DND-41 (cell line): ENCODE results near the gene HDAC4.

Source experiments
- ATAC-seq: fragments of 200-7000 bp; cut with Tn5 transposase; 3 replicates; pipeline ENCODE4 v1.9.1; 2021; ENCODE audit warnings: low read depth; ENCODE audit not compliant: insufficient read depth
- DNase-seq: peaks from one replicate; pipeline ENCODE4 v3.0.0-alpha.2; 2020
- H2AFZ ChIP-seq: 2 replicates; pipeline ENCODE4 v1.6.0; 2012; ENCODE audit warnings: low read depth, low read length
- H3K27ac ChIP-seq: 2 replicates; pipeline ENCODE4 v1.5.1; 2012; ENCODE audit warnings: low read length, inconsistent platforms
- H3K27me3 ChIP-seq: fragments of 200-600 bp; sonication (generic); 2 replicates; pipeline ENCODE4 v1.6.0; 2012; ENCODE audit warnings: low read length, mild to moderate bottlenecking, inconsistent platforms; ENCODE audit not compliant: insufficient read depth, poor library complexity
- H3K36me3 ChIP-seq: 2 replicates; pipeline ENCODE4 v1.5.1; 2012; ENCODE audit warnings: low read length, inconsistent platforms; ENCODE audit not compliant: insufficient read depth
- H3K4me1 ChIP-seq: 2 replicates; pipeline ENCODE4 v1.5.1; 2012; ENCODE audit warnings: mild to moderate bottlenecking, low read length; ENCODE audit not compliant: insufficient read depth
- H3K4me2 ChIP-seq: 2 replicates; pipeline ENCODE4 v1.6.0; 2012; ENCODE audit warnings: mild to moderate bottlenecking, moderate library complexity, low read length, inconsistent platforms; ENCODE audit not compliant: insufficient read depth
- H3K4me3 ChIP-seq, 2 experiments: fragments of 200-600 bp in 1 of 2; shearing (Covaris generic) in 1 of 2; 2 replicates each; pipeline ENCODE4 v1.5.1; 2012 to 2016; ENCODE audit warnings: inconsistent platforms in 2 of 2, low read length in 2 of 2, mild to moderate bottlenecking in 2 of 2, low read depth in 1 of 2, moderate library complexity in 1 of 2
- H3K79me2 ChIP-seq: 2 replicates; pipeline ENCODE4 v1.6.0; 2012; ENCODE audit warnings: low read length, inconsistent platforms; ENCODE audit not compliant: insufficient read depth
- H3K9ac ChIP-seq: 2 replicates; pipeline ENCODE4 v1.6.0; 2012; ENCODE audit warnings: low read depth, mild to moderate bottlenecking, inconsistent platforms, low read length, moderate library complexity
- H3K9me3 ChIP-seq: 2 replicates; pipeline ENCODE4 v1.5.1; 2012; ENCODE audit warnings: low read length, moderate library complexity, mild to moderate bottlenecking, inconsistent platforms; ENCODE audit not compliant: insufficient read depth, severe bottlenecking
- H4K20me1 ChIP-seq: 2 replicates; pipeline ENCODE4 v1.6.0; 2012; ENCODE audit warnings: low read length; ENCODE audit not compliant: insufficient read depth
- EZH2 ChIP-seq: IDR thresholded peaks from 3 replicates; pipeline ENCODE4 v1.6.1; 2012; ENCODE audit warnings: borderline replicate concordance, low read depth, mild to moderate bottlenecking, moderate library complexity, low read length, inconsistent platforms; ENCODE audit not compliant: severe bottlenecking
- TF ChIP-seq, protein P1 (sequence below): IDR thresholded peaks from 2 replicates; pipeline ENCODE4 v1.5.1; 2012; ENCODE audit warnings: borderline replicate concordance, low read length, moderate library complexity, mild to moderate bottlenecking; ENCODE audit not compliant: poor library complexity, severe bottlenecking; ENCODE audit errors: extremely low read depth

Gene HDAC4

DNA sequence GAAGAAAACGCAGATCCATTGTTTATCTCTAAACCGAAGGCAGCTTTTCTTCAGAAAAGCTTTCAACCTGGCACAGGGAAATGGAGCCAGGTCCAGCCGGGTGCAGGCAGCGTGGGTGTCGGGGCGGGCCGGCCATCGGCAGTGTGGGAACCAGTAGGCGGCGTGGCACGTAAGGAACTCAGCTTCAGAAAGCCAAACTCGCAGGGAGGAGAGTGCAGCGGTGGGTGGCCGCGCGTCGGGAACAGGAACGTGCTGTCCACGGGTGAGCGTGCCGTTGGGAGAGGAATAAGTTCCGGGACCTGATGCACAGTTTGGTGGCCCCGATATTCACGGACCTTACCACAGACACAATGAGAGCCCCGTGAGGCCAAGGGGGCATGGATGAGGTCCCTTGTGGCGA, 282.6 kb downstream of the HDAC4 start:
- Histone ChIP-seq H3K36me3 (peaks cover 92% of the 10 kb centered on the region), H3K27me3 (no peaks in the 10 kb centered on the region), H3K27ac (no peak overlapping the region), H4K20me1 (peaks cover 75% of the 10 kb centered on the region), H3K4me2 (no peak overlapping the region), H3K4me1 (no peaks in the 10 kb centered on the region), H3K9ac (no peak overlapping the region), H2AFZ (no peak overlapping the region), H3K9me3 (no peaks in the 10 kb centered on the region), H3K79me2 (peaks cover 27% of the 10 kb centered on the region), H3K4me3 (no peak overlapping the region)
- TF ChIP-seq, protein P1, sequence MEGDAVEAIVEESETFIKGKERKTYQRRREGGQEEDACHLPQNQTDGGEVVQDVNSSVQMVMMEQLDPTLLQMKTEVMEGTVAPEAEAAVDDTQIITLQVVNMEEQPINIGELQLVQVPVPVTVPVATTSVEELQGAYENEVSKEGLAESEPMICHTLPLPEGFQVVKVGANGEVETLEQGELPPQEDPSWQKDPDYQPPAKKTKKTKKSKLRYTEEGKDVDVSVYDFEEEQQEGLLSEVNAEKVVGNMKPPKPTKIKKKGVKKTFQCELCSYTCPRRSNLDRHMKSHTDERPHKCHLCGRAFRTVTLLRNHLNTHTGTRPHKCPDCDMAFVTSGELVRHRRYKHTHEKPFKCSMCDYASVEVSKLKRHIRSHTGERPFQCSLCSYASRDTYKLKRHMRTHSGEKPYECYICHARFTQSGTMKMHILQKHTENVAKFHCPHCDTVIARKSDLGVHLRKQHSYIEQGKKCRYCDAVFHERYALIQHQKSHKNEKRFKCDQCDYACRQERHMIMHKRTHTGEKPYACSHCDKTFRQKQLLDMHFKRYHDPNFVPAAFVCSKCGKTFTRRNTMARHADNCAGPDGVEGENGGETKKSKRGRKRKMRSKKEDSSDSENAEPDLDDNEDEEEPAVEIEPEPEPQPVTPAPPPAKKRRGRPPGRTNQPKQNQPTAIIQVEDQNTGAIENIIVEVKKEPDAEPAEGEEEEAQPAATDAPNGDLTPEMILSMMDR, result no peak
- TF ChIP-seq EZH2, result no peak
- ATAC-seq (no peak), DNase-seq (no peak)

DNA sequence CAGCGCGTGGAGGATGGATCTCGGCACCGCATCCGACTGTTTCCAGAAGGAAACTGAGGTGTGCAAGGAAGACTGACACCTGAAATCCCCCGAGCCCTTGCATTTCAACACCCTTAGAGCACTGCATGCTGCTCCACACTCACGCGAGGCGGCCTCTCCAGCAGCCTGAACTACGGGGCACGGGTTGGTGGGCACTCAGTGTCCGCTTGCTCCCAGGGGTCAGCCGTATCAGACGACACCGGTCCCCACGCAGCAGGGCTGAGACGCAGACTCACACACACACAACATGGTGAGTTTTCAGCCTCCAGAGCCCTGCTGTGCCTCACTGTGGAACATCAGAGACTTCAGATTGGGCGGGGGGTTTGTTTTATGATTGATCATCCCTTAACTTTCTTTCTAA, 283.0 kb downstream of the HDAC4 start:
- H3K79me2 ChIP-seq, result peaks cover 29% of the 10 kb centered on the region
- no peak for TF ChIP-seq EZH2
- TF ChIP-seq, protein P1, result no peak
- no peaks in the 10 kb centered on the region for H3K27me3 ChIP-seq
- no peaks in the 10 kb centered on the region for H3K4me1 ChIP-seq
- H3K9me3 ChIP-seq, result no peaks in the 10 kb centered on the region
- no peak for DNase-seq
- H3K27ac ChIP-seq, result no peak overlapping the region
- no peak overlapping the region for H3K4me3 ChIP-seq
- H4K20me1 ChIP-seq, result peaks cover 78% of the 10 kb centered on the region
- no peak overlapping the region for H3K4me2 ChIP-seq
- peaks cover 92% of the 10 kb centered on the region for H3K36me3 ChIP-seq
- no peak for ATAC-seq
- H2AFZ ChIP-seq, result no peak overlapping the region
- H3K9ac ChIP-seq, result no peak overlapping the region

DNA sequence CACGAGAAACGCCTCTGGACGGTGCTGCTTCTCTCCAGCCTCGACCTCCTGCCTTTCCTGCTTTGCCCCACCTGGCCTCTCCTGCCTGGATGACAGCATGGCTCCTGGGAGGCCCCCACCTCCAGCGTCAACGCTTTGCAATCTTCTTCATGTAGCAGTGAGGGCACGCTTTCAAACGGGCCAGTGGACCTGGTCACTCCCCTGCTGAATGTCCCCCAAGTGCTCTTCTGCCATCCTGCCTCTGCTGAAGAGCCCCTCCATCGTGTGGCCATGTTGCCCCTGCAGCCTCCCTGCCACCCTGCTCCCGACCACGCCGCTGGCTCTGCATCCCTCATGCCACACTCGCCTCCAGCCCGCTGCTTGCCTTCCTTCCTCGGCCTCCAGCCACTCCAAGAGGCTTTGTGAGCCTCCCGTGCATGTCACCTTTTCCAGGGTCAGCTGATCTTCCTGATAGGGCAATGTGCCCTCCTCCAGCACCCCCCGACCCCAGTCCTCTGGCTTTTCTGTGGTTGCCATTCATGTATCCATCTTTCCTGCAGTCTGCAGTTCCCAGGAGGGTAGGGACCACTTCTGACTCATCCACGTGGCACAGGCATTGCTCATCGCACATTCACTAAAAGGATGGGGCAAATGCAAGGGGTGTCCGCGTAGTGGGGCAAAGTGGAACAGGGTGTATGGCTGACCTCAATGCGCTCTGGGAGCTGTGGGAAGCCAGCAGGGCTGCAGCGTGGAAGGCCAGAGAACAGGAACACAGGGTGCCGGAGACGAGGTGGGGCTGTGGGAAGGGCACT, 284.2 kb downstream of the HDAC4 start:
- H3K4me1 ChIP-seq, result no peaks in the 10 kb centered on the region
- no peak for DNase-seq
- H4K20me1 ChIP-seq, result peaks cover 78% of the 10 kb centered on the region
- no peaks in the 10 kb centered on the region for H3K27me3 ChIP-seq
- peaks cover 23% of the 10 kb centered on the region for H3K79me2 ChIP-seq
- H3K4me3 ChIP-seq, result no peak overlapping the region
- no peak for ATAC-seq
- TF ChIP-seq, protein P1, result no peak
- TF ChIP-seq EZH2, result no peak
- H3K9me3 ChIP-seq, result no peaks in the 10 kb centered on the region
- no peak overlapping the region for H2AFZ ChIP-seq
- no peak overlapping the region for H3K9ac ChIP-seq
- no peak overlapping the region for H3K4me2 ChIP-seq
- peaks cover 92% of the 10 kb centered on the region for H3K36me3 ChIP-seq
- H3K27ac ChIP-seq, result no peak overlapping the region; the same call in 1 of the 2 replicates
